ENCODE data around the gene NDUFB8.

Gene NDUFB8

DNA sequence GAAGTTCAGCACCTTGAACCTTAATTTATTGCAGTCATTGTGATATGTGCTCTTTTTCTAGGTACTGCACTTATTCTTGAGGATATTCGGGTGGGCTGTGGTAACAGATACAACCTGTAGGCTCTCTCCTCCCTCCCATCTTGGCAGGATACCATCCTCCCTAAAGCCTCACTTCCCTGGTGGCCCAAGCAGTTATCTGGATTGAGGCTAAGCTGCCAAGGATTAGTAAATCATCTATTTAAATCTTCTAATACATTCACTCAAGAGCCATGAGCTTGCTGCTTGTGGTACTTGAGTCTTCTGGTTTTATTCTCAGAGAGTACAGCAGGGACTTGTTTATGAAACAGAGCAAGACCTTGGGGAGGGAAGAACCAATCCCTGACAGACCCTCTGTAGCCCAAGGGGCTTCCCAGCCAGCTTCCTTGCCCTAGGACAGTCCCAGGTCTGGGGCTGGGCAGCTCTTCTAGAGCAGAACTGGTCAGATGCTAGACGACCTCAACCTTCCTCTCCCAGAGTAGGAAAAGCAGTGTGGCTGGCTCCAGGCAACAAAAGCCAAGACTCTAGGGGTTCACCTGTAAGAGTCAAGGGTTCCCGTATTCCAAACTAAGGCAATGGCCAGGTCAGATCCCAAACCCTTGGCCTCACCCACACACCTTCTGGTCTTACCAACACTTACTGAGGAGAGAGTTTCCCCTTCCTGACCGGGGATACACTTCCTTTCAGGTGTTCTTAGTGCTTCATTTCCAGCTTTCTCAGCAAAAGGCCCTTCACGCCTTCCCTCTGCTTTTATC is 45.6 kb downstream of the NDUFB8 start:
- TF ChIP-seq POLR2A (IDR thresholded peaks at IDR 0.05; ENCODE audit: low read depth, low read length): no peak
- DNase-seq (ENCODE audit: insufficient read length, low spot score) (no peak), FAIRE-seq (no peak)

GRCh38 chr10:100482834-100483185 is 46.9 kb downstream of the NDUFB8 start:
- no peak for TF ChIP-seq POLR2A (IDR thresholded peaks at IDR 0.05; ENCODE audit: low read depth, low read length)
- no peak for FAIRE-seq
- no peak for DNase-seq (ENCODE audit: insufficient read length, low spot score)

- DNase-seq (ENCODE audit: insufficient read length, low spot score): peak; percentile 65
- no peak for FAIRE-seq
- TF ChIP-seq POLR2A (IDR thresholded peaks at IDR 0.05; ENCODE audit: low read depth, low read length): no peak
Observed at GRCh38 chr10:100482181-100482833, 47.4 kb downstream of the NDUFB8 start.

GRCh38 chr10:100481462-100482081 is 48.1 kb downstream of the NDUFB8 start:
- no peak for TF ChIP-seq POLR2A (IDR thresholded peaks at IDR 0.05; ENCODE audit: low read depth, low read length)
- FAIRE-seq: peak; percentile 92

GRCh38 chr10:100480002-100480401 is 49.7 kb downstream of the NDUFB8 start:
- DNase-seq (ENCODE audit: insufficient read length, low spot score): no peak
- FAIRE-seq: no peak
- TF ChIP-seq POLR2A (IDR thresholded peaks at IDR 0.05; ENCODE audit: low read depth, low read length): no peak

More at GRCh38 chr10:100481462-100482081, 48.1 kb downstream of the NDUFB8 start:
- peak; percentile 75 for DNase-seq (ENCODE audit: insufficient read length, low spot score)

- FAIRE-seq (no peak), DNase-seq (ENCODE audit: insufficient read length, low spot score) (no peak)
- no peak for TF ChIP-seq POLR2A (IDR thresholded peaks at IDR 0.05; ENCODE audit: low read depth, low read length)
Observed at GRCh38 chr10:100479037-100479436, 50.6 kb downstream of the NDUFB8 start.

DNA sequence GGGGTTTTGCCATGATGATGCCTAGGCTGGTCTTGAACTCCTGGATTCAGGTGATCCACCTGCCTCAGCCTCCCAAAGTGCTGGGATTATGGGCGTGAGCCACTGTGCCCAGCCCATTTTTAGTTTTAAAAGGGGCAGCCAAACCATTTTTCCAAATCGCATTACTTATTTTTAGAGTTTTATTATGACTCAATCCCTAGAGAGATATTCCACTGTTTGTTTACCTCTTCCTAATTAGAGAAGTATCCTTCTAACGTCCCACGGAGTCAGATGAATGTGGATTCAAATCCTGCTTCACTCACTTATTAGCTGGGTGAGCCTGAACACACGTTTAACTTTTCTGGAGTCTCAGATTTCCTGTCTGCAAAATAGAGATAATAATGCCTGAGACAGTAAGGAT is 51.7 kb downstream of the NDUFB8 start:
- TF ChIP-seq POLR2A (IDR thresholded peaks at IDR 0.05; ENCODE audit: low read depth, low read length): no peak
- DNase-seq (ENCODE audit: insufficient read length, low spot score): no peak
- FAIRE-seq: no peak
